22Rv1 (cell line): ENCODE results near the gene ISM1.

Experiments
- ZFX ChIP-seq: fragments of 450-650 bp; IDR thresholded peaks from 2 replicates; pipeline ENCODE4 v1.6.1; 2017; ENCODE audit warnings: antibody characterized with exemption, borderline replicate concordance
- TF ChIP-seq, protein P1 (sequence below): fragments of 450-650 bp; IDR thresholded peaks from 2 replicates; pipeline ENCODE4 v1.5.1; 2017; ENCODE audit warnings: mild to moderate bottlenecking

DNA sequence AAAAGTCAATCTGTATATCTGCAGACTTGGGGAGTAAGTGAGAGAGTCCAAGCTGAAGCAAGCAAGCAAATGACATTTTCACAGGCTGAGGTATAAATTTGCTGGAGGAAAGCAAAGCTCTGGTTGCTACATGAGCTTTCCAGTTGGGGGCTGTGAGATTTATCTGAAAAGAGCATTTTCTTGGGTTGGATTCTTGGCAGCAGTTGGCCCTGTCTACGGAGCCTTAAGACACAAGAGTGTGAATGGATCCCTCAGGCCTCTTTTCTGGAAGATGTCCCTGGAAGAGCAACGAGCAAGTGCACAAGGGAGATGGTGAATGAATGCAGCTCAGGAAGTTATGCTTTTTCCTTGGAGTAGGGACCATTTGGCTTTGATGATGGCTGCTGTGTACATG lies 30.8 kb downstream of the ISM1 start:
- TF ChIP-seq, protein P1, sequence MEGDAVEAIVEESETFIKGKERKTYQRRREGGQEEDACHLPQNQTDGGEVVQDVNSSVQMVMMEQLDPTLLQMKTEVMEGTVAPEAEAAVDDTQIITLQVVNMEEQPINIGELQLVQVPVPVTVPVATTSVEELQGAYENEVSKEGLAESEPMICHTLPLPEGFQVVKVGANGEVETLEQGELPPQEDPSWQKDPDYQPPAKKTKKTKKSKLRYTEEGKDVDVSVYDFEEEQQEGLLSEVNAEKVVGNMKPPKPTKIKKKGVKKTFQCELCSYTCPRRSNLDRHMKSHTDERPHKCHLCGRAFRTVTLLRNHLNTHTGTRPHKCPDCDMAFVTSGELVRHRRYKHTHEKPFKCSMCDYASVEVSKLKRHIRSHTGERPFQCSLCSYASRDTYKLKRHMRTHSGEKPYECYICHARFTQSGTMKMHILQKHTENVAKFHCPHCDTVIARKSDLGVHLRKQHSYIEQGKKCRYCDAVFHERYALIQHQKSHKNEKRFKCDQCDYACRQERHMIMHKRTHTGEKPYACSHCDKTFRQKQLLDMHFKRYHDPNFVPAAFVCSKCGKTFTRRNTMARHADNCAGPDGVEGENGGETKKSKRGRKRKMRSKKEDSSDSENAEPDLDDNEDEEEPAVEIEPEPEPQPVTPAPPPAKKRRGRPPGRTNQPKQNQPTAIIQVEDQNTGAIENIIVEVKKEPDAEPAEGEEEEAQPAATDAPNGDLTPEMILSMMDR = no peak
- no peak for TF ChIP-seq ZFX
